CD4-positive, alpha-beta T cell (primary cell): Measurements from ENCODE around the gene CLTCL1. TPM values are rescaled to one million over a fixed set of nuclear protein-coding genes. Genes with fewer than 3 reads are reported as not detected.

Experiments
- ATAC-seq: fragments of 200-7000 bp; cut with Tn5 transposase; one replicate; pipeline ENCODE4 v1.10.0; 2022; ENCODE audit warnings: mild to moderate bottlenecking; ENCODE audit not compliant: poor library complexity
- CTCF ChIA-PET: fragments of 350-600 bp; sonication (Branson Sonifier 250); formaldehyde crosslinking; loops from one replicate; lab custom pipeline; 2021; ENCODE audit warnings: antibody characterized with exemption, inconsistent platforms; lab: Charles Lee
- POLR2A ChIA-PET: fragments of 350-600 bp; sonication (Branson Sonifier 250); formaldehyde crosslinking; loops from one replicate; lab custom pipeline; 2021; ENCODE audit warnings: antibody characterized with exemption, inconsistent platforms; lab: Charles Lee
- DNase-seq, 14 experiments: peaks; one replicate each; pipeline ENCODE4 v3.0.0-alpha.2; 2013 to 2020; ENCODE audit warnings: mixed read lengths in 2 of 14
- H3K27ac ChIP-seq, 2 donors: one replicate each; pipeline versions ENCODE4 v1.5.1 to v1.7.0; 2013; ENCODE audit warnings: low read length in 2 of 2, low read depth in 1 of 2, mild to moderate bottlenecking in 1 of 2
- H3K27me3 ChIP-seq, 2 experiments: 1 replicate in 1 of 2; 2 replicates in 1 of 2; pipeline versions ENCODE4 v1.6.1 to v1.7.0; 2013; ENCODE audit warnings: low read length in 2 of 2, control low read depth in 1 of 2, mild to moderate bottlenecking in 1 of 2, moderate library complexity in 1 of 2; ENCODE audit not compliant: insufficient read depth in 2 of 2, control insufficient read depth in 1 of 2
- H3K36me3 ChIP-seq: one replicate; pipeline ENCODE4 v1.6.1; 2013; ENCODE audit warnings: low read length, control low read depth; ENCODE audit not compliant: insufficient read depth
- H3K4me1 ChIP-seq: one replicate; pipeline ENCODE4 v1.6.1; 2013; ENCODE audit warnings: low read length, control low read depth; ENCODE audit not compliant: insufficient read depth
- H3K4me3 ChIP-seq: one replicate; pipeline ENCODE4 v1.5.1; 2013; ENCODE audit warnings: mild to moderate bottlenecking, low read length, moderate library complexity
- H3K9me3 ChIP-seq, 2 experiments: 1 replicate in 1 of 2; 2 replicates in 1 of 2; pipeline versions ENCODE4 v1.6.1 to v1.7.0; 2013; ENCODE audit warnings: low read length in 2 of 2, mild to moderate bottlenecking in 2 of 2, control low read depth in 1 of 2, moderate library complexity in 1 of 2; ENCODE audit not compliant: control insufficient read depth in 1 of 2, insufficient read depth in 1 of 2
- H3K27ac Mint-ChIP-seq: one replicate; pipeline ENCODE4 v1.8.0; 2020; ENCODE audit warnings: mixed read lengths
- H3K27me3 Mint-ChIP-seq: one replicate; pipeline ENCODE4 v1.8.0; 2021; ENCODE audit warnings: mixed read lengths
- H3K36me3 Mint-ChIP-seq: one replicate; pipeline ENCODE4 v1.8.0; 2021; ENCODE audit warnings: low read depth, mixed read lengths
- H3K4me1 Mint-ChIP-seq: one replicate; pipeline ENCODE4 v1.8.0; 2021; ENCODE audit warnings: low read depth, mixed read lengths
- H3K4me3 Mint-ChIP-seq: one replicate; pipeline ENCODE4 v1.8.0; 2020; ENCODE audit warnings: mild to moderate bottlenecking, mixed read lengths
- H3K9me3 Mint-ChIP-seq: one replicate; pipeline ENCODE4 v1.8.0; 2020; ENCODE audit warnings: mixed read lengths
- intact Hi-C, 2 experiments: fragments of 100-400 bp; cut with DNase I in 1 of 2; cut with micrococcal nuclease in 1 of 2; formaldehyde crosslinking; loops; one replicate each; pipeline versions ENCODE4 v1.15.1 to v1.9.0; 2023 to 2025; cut with DNase I, micrococcal nuclease
- total RNA-seq, 174 experiments: library from RNA in 2 of 174; stranded (reverse) in 2 of 174; gene quantifications; one replicate each; pipeline ENCODE4 v1.2.3 and lab custom pipeline; 2021 to 2026
- TF ChIP-seq, protein P1 (sequence below): fragments of 200-600 bp; IDR thresholded peaks from one replicate; pipeline ENCODE4 v1.8.0; 2022; ENCODE audit warnings: antibody characterized with exemption, mild to moderate bottlenecking

CLTCL1 gene
- total RNA-seq, 2 experiments from 2014 or later = 0.52 to 1.5 TPM

DNA sequence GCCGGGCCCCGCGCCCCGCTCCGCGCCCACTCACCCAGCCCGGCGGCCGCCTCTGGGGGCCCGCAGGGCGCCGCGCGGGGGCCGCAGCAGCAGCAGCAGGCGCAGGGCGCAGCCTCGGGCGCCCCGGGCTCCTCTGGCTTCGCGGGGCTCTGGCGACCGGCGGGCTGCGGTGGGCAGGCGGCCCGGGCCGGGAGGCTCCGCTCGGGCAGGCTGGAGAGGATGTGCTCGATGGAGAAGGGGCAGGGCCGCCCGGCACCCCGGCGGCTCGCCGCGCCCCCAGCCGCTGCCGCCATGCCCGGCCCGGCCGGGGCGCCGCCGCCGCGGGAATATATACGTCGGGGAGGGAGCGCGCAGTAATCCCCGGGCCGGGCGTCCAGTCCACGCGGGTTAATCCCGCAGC, 141.5 kb downstream of the CLTCL1 start, which contains the start of gene GSC2:
TSS of gene GSC2 (minus strand) at position 302 of the 400 bp plus-strand sequence. CDS start at position 293, 9 bp downstream.
- H3K4me1 ChIP-seq = peaks cover 20% of the 10 kb centered on the region
- Mint-ChIP-seq H3K4me3 (peak within 1 kb of the TSS; percentile 69), H3K9me3 (no peaks in the 10 kb centered on the region), H3K27me3 (peaks cover 48% of the 10 kb centered on the region), H3K4me1 (peaks cover 9% of the 10 kb centered on the region), H3K27ac (no peak within 1 kb of the TSS), H3K36me3 (no peaks in the 10 kb centered on the region)
- peaks cover 40 to 45% of the 10 kb centered on the region in 2 experiments for H3K27me3 ChIP-seq
- H3K27ac ChIP-seq = no peak within 1 kb of the TSS
- ChIA-PET POLR2A (no interaction called here), CTCF (no interaction called here)
- H3K9me3 ChIP-seq = peaks cover 5 to 21% of the 10 kb centered on the region in 2 experiments
- TF ChIP-seq, protein P1, sequence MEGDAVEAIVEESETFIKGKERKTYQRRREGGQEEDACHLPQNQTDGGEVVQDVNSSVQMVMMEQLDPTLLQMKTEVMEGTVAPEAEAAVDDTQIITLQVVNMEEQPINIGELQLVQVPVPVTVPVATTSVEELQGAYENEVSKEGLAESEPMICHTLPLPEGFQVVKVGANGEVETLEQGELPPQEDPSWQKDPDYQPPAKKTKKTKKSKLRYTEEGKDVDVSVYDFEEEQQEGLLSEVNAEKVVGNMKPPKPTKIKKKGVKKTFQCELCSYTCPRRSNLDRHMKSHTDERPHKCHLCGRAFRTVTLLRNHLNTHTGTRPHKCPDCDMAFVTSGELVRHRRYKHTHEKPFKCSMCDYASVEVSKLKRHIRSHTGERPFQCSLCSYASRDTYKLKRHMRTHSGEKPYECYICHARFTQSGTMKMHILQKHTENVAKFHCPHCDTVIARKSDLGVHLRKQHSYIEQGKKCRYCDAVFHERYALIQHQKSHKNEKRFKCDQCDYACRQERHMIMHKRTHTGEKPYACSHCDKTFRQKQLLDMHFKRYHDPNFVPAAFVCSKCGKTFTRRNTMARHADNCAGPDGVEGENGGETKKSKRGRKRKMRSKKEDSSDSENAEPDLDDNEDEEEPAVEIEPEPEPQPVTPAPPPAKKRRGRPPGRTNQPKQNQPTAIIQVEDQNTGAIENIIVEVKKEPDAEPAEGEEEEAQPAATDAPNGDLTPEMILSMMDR = no peak
- DNase-seq (no peak), ATAC-seq (no peak)
- H3K4me3 ChIP-seq = peak within 1 kb of the TSS; percentile 26
- intact Hi-C loops = loop anchor here (10.0 kb wide), 2 partner anchors 295 to 325 kb away; partner anchors contain the start of genes C22orf39 (in 1 of the 2), CDC45 (in 1 of the 2) and UFD1 (in 1 of the 2)
- H3K36me3 ChIP-seq = no peaks in the 10 kb centered on the region

DNA sequence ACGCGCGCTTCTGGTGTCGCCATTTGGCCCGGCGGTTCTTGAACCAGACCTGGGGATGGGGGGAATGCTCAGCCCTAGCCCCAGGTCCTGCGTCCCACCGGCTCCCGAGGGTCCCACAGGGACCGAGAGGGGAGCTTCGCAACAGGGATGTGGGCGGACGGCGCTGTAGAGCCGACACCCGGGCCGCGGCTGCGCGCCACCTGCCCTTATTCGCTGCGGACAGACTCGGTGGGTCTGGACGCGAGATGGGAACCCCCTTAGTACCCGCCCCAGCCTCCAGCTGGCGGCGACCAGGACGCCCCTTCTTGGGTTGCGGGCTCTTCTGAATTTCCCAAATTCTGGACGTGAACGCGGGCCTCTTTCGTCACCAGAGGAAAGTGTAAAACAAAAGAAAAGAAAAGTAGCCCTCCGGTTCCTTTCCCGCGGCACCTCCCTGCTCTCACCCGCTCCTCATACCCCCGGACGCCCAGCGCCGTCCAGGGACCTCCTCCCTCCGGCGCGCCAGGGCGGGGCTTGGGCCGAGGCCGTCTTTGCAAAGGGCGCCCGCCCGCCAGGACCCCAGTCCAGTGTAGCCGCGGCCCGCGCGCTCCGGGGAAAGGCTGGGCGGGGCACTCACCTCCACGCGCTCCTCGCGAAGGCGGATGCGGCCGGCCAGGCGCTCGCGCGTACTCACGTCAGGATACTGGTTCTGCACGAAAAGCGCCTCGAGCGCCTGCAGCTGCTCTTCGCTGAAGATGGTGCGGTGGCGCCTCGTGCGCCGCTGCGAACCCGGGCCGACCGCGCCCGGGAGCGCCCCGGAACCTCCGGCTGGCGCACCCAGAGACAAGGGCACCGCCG, 142.3 kb downstream of the CLTCL1 start:
- Mint-ChIP-seq H3K9me3 (no peaks in the 10 kb centered on the region), H3K27me3 (peaks cover 43% of the 10 kb centered on the region), H3K27ac (no peak overlapping the region)

DNA sequence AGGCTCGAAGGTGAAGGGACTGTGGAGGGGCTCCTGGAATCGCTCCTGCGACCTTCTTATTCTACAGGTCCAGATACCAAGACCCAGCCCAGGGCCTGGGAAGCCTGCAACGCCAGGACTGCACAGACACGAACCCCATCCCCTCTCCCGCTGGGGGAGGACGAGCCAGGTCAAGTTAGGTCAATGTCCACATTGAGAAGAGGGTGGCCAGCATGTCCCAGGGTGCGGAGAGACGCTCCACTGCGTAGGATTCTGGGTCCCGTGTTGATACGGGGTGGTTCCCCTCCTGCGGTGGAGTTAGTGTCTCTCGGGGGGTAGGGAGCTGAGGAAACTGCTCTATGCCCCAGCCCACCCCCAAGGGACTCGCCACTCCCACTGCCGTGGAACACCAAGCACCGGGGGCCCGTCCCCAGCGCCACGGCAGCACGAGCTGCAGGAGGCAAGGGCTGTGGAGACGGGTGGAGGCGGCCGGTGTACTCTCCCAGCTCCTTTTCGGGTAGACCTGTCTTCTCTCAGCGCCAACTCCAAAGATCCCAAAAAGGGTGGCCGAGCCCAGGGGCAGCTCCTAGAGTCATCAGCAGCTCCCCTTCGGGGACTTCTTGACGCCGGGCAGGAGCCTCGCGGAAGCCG, 143.0 kb downstream of the CLTCL1 start:
- ATAC-seq (no peak), DNase-seq (peak in 1 of 14 experiments; percentile 21)
- Histone ChIP-seq H3K27ac (no peak overlapping the region), H3K4me3 (no peak overlapping the region), H3K27me3 (peaks cover 35 to 44% of the 10 kb centered on the region in 2 experiments), H3K4me1 (peaks cover 31% of the 10 kb centered on the region), H3K36me3 (no peaks in the 10 kb centered on the region), H3K9me3 (peaks cover 5 to 21% of the 10 kb centered on the region in 2 experiments)
- peaks cover 38% of the 10 kb centered on the region for H3K27me3 Mint-ChIP-seq
- TF ChIP-seq, protein P1 = no peak
- H3K9me3 Mint-ChIP-seq = no peaks in the 10 kb centered on the region
- ChIA-PET POLR2A (interaction anchor here (1.0 kb wide), 1 partner anchor 331 kb away, joined by 3 read pairs; the partner anchor contains the start of gene CDC45), CTCF (no interaction called here)
- peaks cover 10% of the 10 kb centered on the region for H3K36me3 Mint-ChIP-seq
- intact Hi-C loops = loop anchor here (10.0 kb wide), 2 partner anchors 296 to 326 kb away; partner anchors contain the start of genes C22orf39 (in 1 of the 2), CDC45 (in 1 of the 2) and UFD1 (in 1 of the 2)
- H3K4me3 Mint-ChIP-seq = no peak overlapping the region
- H3K4me1 Mint-ChIP-seq = peaks cover 23% of the 10 kb centered on the region
- H3K27ac Mint-ChIP-seq = no peak overlapping the region

More for the DNA sequence above, 142.3 kb downstream of the CLTCL1 start:
- H3K4me1 ChIP-seq = peaks cover 23% of the 10 kb centered on the region
- peak overlapping the region; percentile 26 for H3K4me3 ChIP-seq
- CTCF ChIA-PET = no interaction called here
- peak overlapping the region; percentile 32 for H3K4me3 Mint-ChIP-seq
- intact Hi-C loops = loop anchor here (10.0 kb wide), 2 partner anchors 296 to 326 kb away; partner anchors contain the start of genes C22orf39 (in 1 of the 2), CDC45 (in 1 of the 2) and UFD1 (in 1 of the 2)
- H3K27me3 ChIP-seq = peaks cover 40 to 45% of the 10 kb centered on the region in 2 experiments
- ATAC-seq = peak; percentile 24
- peaks cover 4% of the 10 kb centered on the region for H3K36me3 Mint-ChIP-seq
- TF ChIP-seq, protein P1 = no peak
- H3K36me3 ChIP-seq = no peaks in the 10 kb centered on the region
- peaks cover 5 to 21% of the 10 kb centered on the region in 2 experiments for H3K9me3 ChIP-seq
- POLR2A ChIA-PET = interaction anchor here (1.0 kb wide), 1 partner anchor 331 kb away, joined by 3 read pairs; the partner anchor contains the start of gene CDC45
- peaks cover 15% of the 10 kb centered on the region for H3K4me1 Mint-ChIP-seq
- peak in 11 of 14 experiments; percentile 16 to 72 (median 32) for DNase-seq
- H3K27ac ChIP-seq = no peak overlapping the region
